H1 (cell line): ENCODE results near the gene SMARCA4. TPM values are rescaled to one million over a fixed set of nuclear protein-coding genes. Genes with fewer than 3 reads are reported as not detected.

Experiments
- CTCF ChIA-PET: fragments of 300-600 bp; sonication (Branson Sonifier 250); formaldehyde crosslinking; loops from one replicate; lab custom pipeline; 2021; ENCODE audit not compliant: partially characterized antibody; lab: Charles Lee
- POLR2A ChIA-PET: fragments of 300-600 bp; sonication (Branson Sonifier 250); formaldehyde crosslinking; loops from one replicate; lab custom pipeline; 2021; ENCODE audit warnings: inconsistent platforms; ENCODE audit not compliant: partially characterized antibody; lab: Charles Lee
- DNase-seq, 2 experiments: peaks; one replicate each; pipeline versions ENCODE4 v3.0.0 to v3.0.0-alpha.2; 2010 to 2022; ENCODE audit warnings: low spot score in 2 of 2, low read depth in 1 of 2, mixed read lengths in 1 of 2
- FAIRE-seq: peaks from 2 replicates; lab custom pipeline; 2011; peaks lifted over from hg19 to GRCh38; lab: Jason Lieb, UNC
- H2AFZ ChIP-seq: 2 replicates; pipeline ENCODE4 v1.8.1; 2012; ENCODE audit warnings: low read length, inconsistent platforms
- H2AK5ac ChIP-seq: 2 replicates; pipeline ENCODE4 v1.6.1; 2013; ENCODE audit warnings: low read depth, low read length
- H2BK120ac ChIP-seq: replicated peaks from 2 replicates; pipeline ENCODE3; 2013; ENCODE audit warnings: low read depth, low read length, inconsistent platforms
- H2BK12ac ChIP-seq: 2 replicates; pipeline ENCODE4 v1.6.1; 2013; ENCODE audit warnings: low read depth, low read length
- H2BK15ac ChIP-seq: 2 replicates; pipeline ENCODE4 v1.6.1; 2013; ENCODE audit warnings: low read length
- H2BK20ac ChIP-seq: 2 replicates; pipeline ENCODE4 v1.6.1; 2013; ENCODE audit warnings: low read length
- H2BK5ac ChIP-seq: 2 replicates; pipeline ENCODE4 v1.6.1; 2013; ENCODE audit warnings: low read depth, low read length
- H3K14ac ChIP-seq: 2 replicates; pipeline ENCODE4 v1.6.1; 2013; ENCODE audit warnings: inconsistent platforms; ENCODE audit not compliant: insufficient read length
- H3K18ac ChIP-seq: 2 replicates; pipeline ENCODE4 v1.6.1; 2013; ENCODE audit warnings: low read length; ENCODE audit errors: extremely low read depth
- H3K23ac ChIP-seq: 2 replicates; pipeline ENCODE4 v1.6.1; 2013; ENCODE audit warnings: inconsistent platforms; ENCODE audit not compliant: insufficient read length
- H3K23me2 ChIP-seq: 2 replicates; pipeline ENCODE4 v1.6.1; 2013; ENCODE audit warnings: low read depth, low read length
- H3K27ac ChIP-seq: 2 replicates; pipeline ENCODE4 v1.6.1; 2011; ENCODE audit warnings: low read depth, low read length, inconsistent platforms
- H3K27me3 ChIP-seq, 4 experiments: replicated peaks in 1 of 4; 1 replicate in 1 of 4; 2 replicates in 3 of 4; pipeline versions ENCODE4 v1.6.1 to v1.8.1; 2011 to 2013; ENCODE audit warnings: low read length in 3 of 4, mild to moderate bottlenecking in 3 of 4, inconsistent platforms in 2 of 4, mixed read lengths in 2 of 4, moderate library complexity in 1 of 4; ENCODE audit not compliant: control insufficient read depth in 3 of 4, insufficient read depth in 3 of 4; ENCODE audit errors: extremely low read depth in 1 of 4
- H3K36me3 ChIP-seq, 4 experiments: 2 replicates each; pipeline versions ENCODE4 v1.6.1 to v1.8.1; 2011 to 2013; ENCODE audit warnings: mild to moderate bottlenecking in 4 of 4, low read length in 3 of 4, moderate library complexity in 2 of 4, control low read depth in 1 of 4, inconsistent platforms in 1 of 4; ENCODE audit not compliant: insufficient read depth in 4 of 4, control insufficient read depth in 2 of 4
- H3K4ac ChIP-seq: replicated peaks from 2 replicates; pipeline ENCODE3; 2013; ENCODE audit warnings: low read length, low read depth, mixed read lengths, inconsistent platforms; ENCODE audit not compliant: insufficient read length
- H3K4me1 ChIP-seq, 4 experiments: replicated peaks in 1 of 4; 1 replicate in 1 of 4; 2 replicates in 3 of 4; pipeline versions ENCODE4 v1.6.1 to v1.8.1; 2011 to 2013; ENCODE audit warnings: low read length in 3 of 4, inconsistent platforms in 2 of 4, mixed read lengths in 1 of 4; ENCODE audit not compliant: insufficient read depth in 4 of 4, control insufficient read depth in 3 of 4
- H3K4me2 ChIP-seq, 2 experiments: 2 replicates each; pipeline versions ENCODE4 v1.6.1 to v1.8.1; 2011 to 2013; ENCODE audit warnings: low read depth in 2 of 2, low read length in 2 of 2, control low read depth in 1 of 2, inconsistent platforms in 1 of 2, mild to moderate bottlenecking in 1 of 2; ENCODE audit not compliant: insufficient read depth in 1 of 2
- H3K4me3 ChIP-seq, 4 experiments: fragments of 200-600, 300-600 bp in 1 of 4; sonication (generic), shearing (Covaris generic), sonication (Bioruptor Twin) in 1 of 4; 2 replicates each; pipeline versions ENCODE4 v1.5.1 to v1.8.1; 2011 to 2016; ENCODE audit warnings: low read length in 4 of 4, low read depth in 3 of 4, control low read depth in 2 of 4, inconsistent platforms in 2 of 4, mild to moderate bottlenecking in 2 of 4, mixed read lengths in 1 of 4, moderate library complexity in 1 of 4; ENCODE audit not compliant: insufficient read depth in 2 of 4; ENCODE audit errors: extremely low read depth in 1 of 4
- H3K56ac ChIP-seq: replicated peaks from 2 replicates; pipeline ENCODE3; 2013; ENCODE audit warnings: low read depth, mild to moderate bottlenecking, mixed read lengths, low read length, inconsistent platforms; ENCODE audit not compliant: insufficient read length
- H3K79me1 ChIP-seq: 2 replicates; pipeline ENCODE4 v1.6.1; 2013; ENCODE audit warnings: low read depth, low read length, control low read depth
- H3K79me2 ChIP-seq, 2 experiments: 2 replicates each; pipeline versions ENCODE4 v1.6.1 to v1.8.1; 2012 to 2013; ENCODE audit warnings: low read length in 2 of 2, mild to moderate bottlenecking in 2 of 2, inconsistent platforms in 1 of 2; ENCODE audit not compliant: insufficient read depth in 2 of 2, control insufficient read depth in 1 of 2
- H3K9ac ChIP-seq, 4 experiments: replicated peaks in 1 of 4; 1 replicate in 1 of 4; 2 replicates in 3 of 4; pipeline versions ENCODE4 v1.6.1 to v1.8.1; 2011 to 2013; ENCODE audit warnings: low read depth in 3 of 4, low read length in 3 of 4, control low read depth in 2 of 4, mild to moderate bottlenecking in 2 of 4, moderate library complexity in 2 of 4, inconsistent platforms in 1 of 4; ENCODE audit errors: extremely low read depth in 1 of 4
- H3K9me3 ChIP-seq, 2 experiments: 2 replicates each; pipeline versions ENCODE4 v1.6.1 to v1.8.1; 2012 to 2013; ENCODE audit warnings: mild to moderate bottlenecking in 2 of 2, moderate library complexity in 2 of 2, control low read depth in 1 of 2, inconsistent platforms in 1 of 2, low read depth in 1 of 2, low read length in 1 of 2, mixed read lengths in 1 of 2; ENCODE audit not compliant: insufficient read depth in 2 of 2
- H4K20me1 ChIP-seq, 2 experiments: replicated peaks in 1 of 2; 2 replicates each; pipeline versions ENCODE3 to v1.8.1; 2011 to 2013; ENCODE audit warnings: inconsistent platforms in 2 of 2, low read length in 2 of 2, mild to moderate bottlenecking in 1 of 2; ENCODE audit not compliant: insufficient read depth in 2 of 2, control insufficient read depth in 1 of 2
- H4K5ac ChIP-seq: 2 replicates; pipeline ENCODE4 v1.6.1; 2013; ENCODE audit warnings: low read length, low read depth, mixed read lengths, inconsistent platforms; ENCODE audit not compliant: insufficient read length
- H4K8ac ChIP-seq: 2 replicates; pipeline ENCODE4 v1.8.0; 2013; ENCODE audit warnings: mild to moderate bottlenecking, moderate library complexity, low read length, inconsistent platforms; ENCODE audit not compliant: insufficient read depth; ENCODE audit errors: extremely low read depth
- H4K91ac ChIP-seq: replicated peaks from 2 replicates; pipeline ENCODE3; 2013; ENCODE audit warnings: low read length, mixed read lengths, inconsistent platforms; ENCODE audit not compliant: insufficient read length
- BRCA1 ChIP-seq: IDR thresholded peaks from 2 replicates; pipeline ENCODE4 v1.6.1; 2012; ENCODE audit warnings: low read depth, low read length, improper control_type of control experiment
- CREB1 ChIP-seq: IDR thresholded peaks from 2 replicates; pipeline ENCODE4 v1.6.1; 2012; ENCODE audit warnings: inconsistent platforms
- EGR1 ChIP-seq: IDR thresholded peaks from 2 replicates; pipeline ENCODE4 v1.6.1; 2011; ENCODE audit warnings: low read depth, low read length, borderline replicate concordance
- GABPA ChIP-seq: IDR thresholded peaks from 2 replicates; pipeline ENCODE4 v1.6.1; 2011; ENCODE audit warnings: mild to moderate bottlenecking, low read length, moderate library complexity, borderline replicate concordance; ENCODE audit not compliant: insufficient read depth
- RAD21 ChIP-seq, 2 experiments: IDR thresholded peaks in 1 of 2; conservative IDR thresholded peaks in 1 of 2; 2 replicates each; pipeline ENCODE4 v1.6.1; 2011; ENCODE audit warnings: low read depth in 2 of 2, low read length in 2 of 2, improper control_type of control experiment in 1 of 2, inconsistent platforms in 1 of 2, mild to moderate bottlenecking in 1 of 2, moderate library complexity in 1 of 2
- RBBP5 ChIP-seq: IDR thresholded peaks from 2 replicates; pipeline ENCODE4 v1.7.1; 2012; ENCODE audit warnings: low read depth, mild to moderate bottlenecking, inconsistent platforms, low read length, moderate library complexity, borderline replicate concordance
- RFX5 ChIP-seq: IDR thresholded peaks from 2 replicates; pipeline ENCODE4 v1.6.1; 2011; ENCODE audit warnings: low read depth, low read length, improper control_type of control experiment, borderline replicate concordance
- SIRT6 ChIP-seq: IDR thresholded peaks from one replicate; pipeline ENCODE4 v1.7.1; 2012; ENCODE audit warnings: low read length, inconsistent platforms
- WGBS, 2 experiments: shearing (Covaris generic) in 1 of 2; methylation state at CpG; one replicate each; pipeline versions ENCODE4 v1.1.6 to v1.1.7; 2013 to 2015; ENCODE audit warnings: low lambda C conversion rate in 2 of 2, mixed read lengths in 2 of 2, inconsistent platforms in 1 of 2, low coverage in 1 of 2, missing lambda C conversion rate in 1 of 2; ENCODE audit not compliant: insufficient replicate concordance in 2 of 2, insufficient coverage in 1 of 2, insufficient read length in 1 of 2; ENCODE audit errors: extremely low coverage in 1 of 2, missing lambda C conversion rate in 1 of 2; 5-methylcytosine and 5-hydroxymethylcytosine counted together
- polyA plus RNA-seq, 7 experiments: library from polyadenylated mRNA; depleted of rRNA in 3 of 7; stranded (reverse) in 5 of 7; unstranded in 2 of 7; fragments of >200 nt in 5 of 7; fragments of 200-250 nt in 2 of 7; gene quantifications; 1 replicate in 5 of 7; 2 replicates in 1 of 7; 4 replicates in 1 of 7; pipeline versions ENCODE4 v1.2.1 to v1.2.3, GENCODE V29; 2011 to 2013; ENCODE audit warnings: missing spikeins in 2 of 7, mixed read lengths in 2 of 7
- total RNA-seq: library from RNA; stranded (reverse); fragmentation: NEBNext Ultra II Directional; extraction: Animal tissue kit (Norgen Biotek cat#: 25700); gene quantifications from 2 replicates; pipeline ENCODE4 v1.2.1, GENCODE V29; 2021
- TF ChIP-seq, protein P1 (sequence below): IDR thresholded peaks from 2 replicates; pipeline ENCODE4 v1.6.1; 2012; ENCODE audit warnings: inconsistent platforms
- TF ChIP-seq, protein P2 (sequence below): IDR thresholded peaks from 2 replicates; pipeline ENCODE4 v1.6.1; 2011; ENCODE audit warnings: low read depth, mild to moderate bottlenecking, low read length; ENCODE audit not compliant: insufficient read depth

Gene SMARCA4
- total and polyA plus RNA-seq, 2 of the 8 experiments (the other 6 are each of a cell fraction or from before 2014, with no cell fraction given), result 86.4 to 263 TPM

DNA sequence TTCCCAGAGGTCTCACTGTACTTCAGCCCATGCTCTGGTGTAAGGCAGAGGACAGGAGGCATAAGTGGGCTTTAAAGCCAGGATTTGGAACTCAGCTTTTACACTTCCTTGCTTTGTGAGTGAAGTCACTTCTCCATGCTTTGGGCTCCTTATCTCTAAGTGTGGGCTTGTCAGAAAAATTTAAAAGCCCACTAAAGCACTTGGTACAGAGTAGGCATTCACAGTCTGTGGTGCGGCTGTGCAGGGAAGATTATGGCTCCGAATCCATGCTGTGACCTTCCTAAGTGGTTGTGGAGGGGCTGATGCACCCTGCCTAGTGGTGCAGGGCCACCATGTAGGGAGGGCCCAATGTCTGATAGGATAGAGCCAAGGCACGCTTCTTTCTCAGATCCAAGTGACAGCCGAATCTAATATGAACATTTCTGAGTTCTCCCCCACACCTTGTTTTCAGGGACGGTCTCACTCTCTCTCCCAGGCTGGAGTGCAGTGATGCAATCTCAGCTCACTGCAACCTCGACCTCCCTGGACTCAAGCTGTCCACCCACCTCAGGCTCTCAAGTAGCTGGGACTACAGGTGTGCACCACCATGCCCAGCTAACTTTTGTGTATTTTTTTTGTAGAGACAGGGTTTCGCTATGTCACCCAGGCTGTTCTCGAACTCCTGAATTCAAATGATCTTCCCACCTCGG, 25.3 kb upstream of the SMARCA4 start:
- ChIA-PET CTCF (interaction anchor here (0.9 to 9.7 kb wide), 13 partner anchors 8 to 190 kb away, joined by 3 to 110 read pairs (median 6); partner anchors contain the start of gene SMARCA4), POLR2A (interaction anchor here (0.5 to 1.1 kb wide), 2 partner anchors 312 to 471 kb away, joined by 3 read pairs; no protein-coding TSS in a partner anchor)
- Histone ChIP-seq H4K8ac (no peak overlapping the region; the same call in 1 of the 2 replicates), H4K20me1 (no peaks in the 10 kb centered on the region), H3K23ac (no peak overlapping the region), H2BK12ac (no peak overlapping the region), H3K4me3 (no peak overlapping the region), H3K9ac (no peak overlapping the region), H3K23me2 (no peaks in the 10 kb centered on the region), H3K4me2 (no peak overlapping the region), H3K4me1 (no peaks in the 10 kb centered on the region; a peak in 1 of 7 replicates), H2BK5ac (no peak overlapping the region), H3K18ac (no peak overlapping the region), H4K5ac (no peak overlapping the region), H3K27ac (no peak overlapping the region), H3K36me3 (peaks cover 0 to 1% (median 0%) of the 10 kb centered on the region in 4 experiments; a peak in 2 of 8 replicates), H2AK5ac (no peak overlapping the region), H3K56ac (no peak overlapping the region), H3K9me3 (no peaks in the 10 kb centered on the region), H3K4ac (no peak overlapping the region), H4K91ac (no peak overlapping the region), H3K79me2 (peaks cover 0 to 3% of the 10 kb centered on the region in 2 experiments; a peak in 2 of 4 replicates), H3K79me1 (no peaks in the 10 kb centered on the region), H2BK120ac (no peak overlapping the region), H3K14ac (no peak overlapping the region), H2BK15ac (no peak overlapping the region), H2AFZ (no peak overlapping the region), H2BK20ac (no peak overlapping the region), H3K27me3 (no peaks in the 10 kb centered on the region)
- FAIRE-seq (no peak), DNase-seq (no peak)
- 84% methylated on average over 8 of the region's 9 CpGs; no CpG with 5 or more reads in 1 of the 2 experiments for WGBS, 2 experiments
- TF ChIP-seq SIRT6 (no peak), RAD21 (IDR thresholded peaks at IDR 0.05 in 1 of 2, conservative IDR thresholded peaks at IDR 0.05 in 1 of 2; ENCODE audit: low read depth in 2 of 2, low read length in 2 of 2) (no peak), RBBP5 (no peak), GABPA (no peak), BRCA1 (no peak), EGR1 (no peak), CREB1 (no peak), RFX5 (no peak)
- TF ChIP-seq, protein P1, sequence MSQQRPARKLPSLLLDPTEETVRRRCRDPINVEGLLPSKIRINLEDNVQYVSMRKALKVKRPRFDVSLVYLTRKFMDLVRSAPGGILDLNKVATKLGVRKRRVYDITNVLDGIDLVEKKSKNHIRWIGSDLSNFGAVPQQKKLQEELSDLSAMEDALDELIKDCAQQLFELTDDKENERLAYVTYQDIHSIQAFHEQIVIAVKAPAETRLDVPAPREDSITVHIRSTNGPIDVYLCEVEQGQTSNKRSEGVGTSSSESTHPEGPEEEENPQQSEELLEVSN, result no peak
- TF ChIP-seq, protein P2, sequence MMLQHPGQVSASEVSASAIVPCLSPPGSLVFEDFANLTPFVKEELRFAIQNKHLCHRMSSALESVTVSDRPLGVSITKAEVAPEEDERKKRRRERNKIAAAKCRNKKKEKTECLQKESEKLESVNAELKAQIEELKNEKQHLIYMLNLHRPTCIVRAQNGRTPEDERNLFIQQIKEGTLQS, result no peak
